Psoas muscle (tissue), 8 donors: Measurements from ENCODE around the gene DHX29. TPM values are rescaled to one million over a fixed set of nuclear protein-coding genes. Genes with fewer than 3 reads are reported as not detected.

Source experiments
- ATAC-seq, 4 donors: fragments of 200-7000 bp; cut with Tn5 transposase; one replicate each; pipeline ENCODE4 v1.9.1; 2020; ENCODE audit warnings: moderate library complexity in 3 of 4, mild to moderate bottlenecking in 2 of 4
- DNase-seq, 2 donors: peaks; one replicate each; pipeline ENCODE4 v3.0.0-alpha.2; 2020
- H3K27ac ChIP-seq: fragments of 200-600 bp; one replicate; pipeline ENCODE4 v1.8.0; 2022
- H3K27me3 ChIP-seq, 3 donors: fragments of 200-600 bp in 1 of 3; one replicate each; pipeline versions ENCODE4 v1.6.1 to v1.8.0; 2013 to 2022; ENCODE audit warnings: low read length in 2 of 3, mild to moderate bottlenecking in 2 of 3, moderate library complexity in 1 of 3; ENCODE audit not compliant: insufficient read depth in 3 of 3
- H3K36me3 ChIP-seq, 2 donors: fragments of 200-600 bp in 1 of 2; one replicate each; pipeline versions ENCODE4 v1.6.1 to v1.8.0; 2013 to 2022; ENCODE audit warnings: low read depth in 1 of 2, mild to moderate bottlenecking in 1 of 2, moderate library complexity in 1 of 2; ENCODE audit not compliant: insufficient read depth in 1 of 2
- H3K4me1 ChIP-seq: fragments of 200-600 bp; one replicate; pipeline ENCODE4 v1.8.0; 2022
- H3K4me3 ChIP-seq: fragments of 200-600 bp; one replicate; pipeline ENCODE4 v1.8.0; 2022; ENCODE audit warnings: mild to moderate bottlenecking
- H3K9me3 ChIP-seq: fragments of 200-600 bp; one replicate; pipeline ENCODE4 v1.8.0; 2022
- CTCF ChIP-seq: fragments of 200-600 bp; IDR thresholded peaks from one replicate; pipeline ENCODE4 v1.8.0; 2022; ENCODE audit warnings: antibody characterized with exemption
- WGBS, 3 donors: extraction: QIAGEN DNeasy Blood & Tissue Kit; methylation state at CpG; one replicate each; pipeline versions ENCODE4 v1.1.6 to v1.1.7; 2013; 5-methylcytosine and 5-hydroxymethylcytosine counted together
- intact Hi-C, 2 donors: fragments of 100-400 bp; cut with DNase I; formaldehyde crosslinking; loops; one replicate each; pipeline versions ENCODE4 v1.11.0 to v1.14.2; 2022
- polyA plus RNA-seq, 3 donors: library from polyadenylated mRNA; stranded (reverse); fragments of 200-250 nt; gene quantifications; one replicate each; pipeline ENCODE4 v1.2.3, GENCODE V29; 2013
- total RNA-seq, 4 donors: library from RNA; stranded (reverse); fragmentation: NEBNext Ultra II Directional in 2 of 4; extraction: Animal tissue kit (Norgen Biotek cat#: 25700) in 2 of 4; gene quantifications; one replicate each; pipeline versions ENCODE4 v1.2.1 to v1.2.4, GENCODE V29; 2021 to 2023
- donor health status: healthy with polysubstance abuse.
- donor health status: DM: no; HTN: no; CAD: no; lungs with moderate emphysema.
- donor health status: Bipolar disorder and iron deficiency.
- donor health status: healthy.
- donor health status: DM: yes; HTN: yes; CAD: no.
- donor health status: DM: no; HTN: no; CAD: no.
- donor health status: DM: no; HTN: no; CAD: no.
- donor health status: DM: yes; HTN: yes; CAD: no.

The DHX29 gene
- total and polyA plus RNA-seq, 7 donors: 16.1 to 47.7 (median 28.8) TPM

- 92 to 95% (median 93%) methylated on average over 4 of the region's 4 CpGs for WGBS, 3 donors
- Histone ChIP-seq H3K4me3 (no peak overlapping the region), H3K27ac (no peak overlapping the region), H3K36me3 (peaks cover 7 to 62% of the 10 kb centered on the region in 2 donors), H3K4me1 (no peaks in the 10 kb centered on the region), H3K27me3 (no peaks in the 10 kb centered on the region), H3K9me3 (no peaks in the 10 kb centered on the region)
- no peak for TF ChIP-seq CTCF
- ATAC-seq: no peak
- intact Hi-C loops: loop anchor here (5.0 to 10.0 kb wide), 2 partner anchors 42 to 940 kb away; no protein-coding TSS in a partner anchor
- no peak for DNase-seq
Measured at GRCh38 chr5:55254802-55255201, 52.7 kb downstream of the DHX29 start.

DNA sequence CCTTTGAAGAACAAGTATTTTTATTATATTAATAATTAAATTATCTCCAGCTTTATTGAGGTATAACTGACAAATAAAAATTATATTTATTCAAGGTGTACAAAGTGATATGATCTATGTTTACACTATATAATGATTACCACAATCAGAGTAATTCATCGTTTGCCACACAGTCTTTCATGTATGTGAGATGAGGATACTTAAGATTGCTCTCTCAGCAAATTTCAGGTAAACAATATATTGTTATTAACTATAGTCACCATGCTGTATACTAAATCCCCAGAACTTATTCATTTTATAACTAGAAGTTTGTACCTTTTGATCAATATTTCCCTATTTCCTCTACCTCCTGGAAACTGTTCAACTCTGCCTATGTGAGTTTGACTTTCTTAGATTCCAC is 57.4 kb downstream of the DHX29 start:
- peaks cover 0 to 2% (median 0%) of the 10 kb centered on the region in 3 donors for H3K27me3 ChIP-seq
- TF ChIP-seq CTCF: no peak
- no peak for ATAC-seq
- peaks cover 6 to 15% of the 10 kb centered on the region in 2 donors for H3K36me3 ChIP-seq
- intact Hi-C loops: loop anchor here in 1 of 2 donors (10.0 kb wide), 1 partner anchor 945 kb away; no protein-coding TSS in a partner anchor
- no peak overlapping the region for H3K27ac ChIP-seq
- peaks cover 17% of the 10 kb centered on the region for H3K9me3 ChIP-seq
- no peak for DNase-seq
- H3K4me3 ChIP-seq: no peak overlapping the region
- WGBS, 3 donors: 83 to 87% (median 85%) methylated on average over 1 of the region's 1 CpG
- no peaks in the 10 kb centered on the region for H3K4me1 ChIP-seq

DNA sequence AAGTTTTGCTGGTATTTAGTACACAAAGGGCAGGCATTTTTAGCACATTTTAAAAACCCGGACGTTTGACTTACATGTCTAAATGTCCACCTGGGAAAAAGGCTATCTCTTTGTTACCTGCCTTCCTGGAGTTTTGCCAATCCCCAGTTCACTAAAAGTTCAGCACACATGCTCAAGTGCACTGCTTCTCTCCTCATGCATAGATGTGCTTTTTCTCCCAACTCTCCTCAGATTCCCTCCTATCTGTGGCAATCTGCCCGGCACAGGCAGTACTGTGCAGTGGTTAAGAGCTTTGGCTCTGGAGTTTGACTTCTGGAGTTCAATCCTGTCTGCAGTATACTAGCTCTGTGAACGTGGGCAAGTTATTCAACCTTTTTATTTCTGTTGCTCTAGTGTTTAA is 65.7 kb downstream of the DHX29 start:
- no peak overlapping the region for H3K27ac ChIP-seq
- 61 to 63% (median 62%) methylated on average over 4 of the region's 4 CpGs for WGBS, 3 donors
- H3K4me3 ChIP-seq: no peak overlapping the region
- no peak for TF ChIP-seq CTCF
- H3K4me1 ChIP-seq: no peaks in the 10 kb centered on the region
- DNase-seq (no peak), ATAC-seq (no peak)
- peaks cover 0 to 31% (median 4%) of the 10 kb centered on the region in 3 donors for H3K27me3 ChIP-seq
- H3K9me3 ChIP-seq: no peaks in the 10 kb centered on the region
- intact Hi-C loops: no loop called here
- H3K36me3 ChIP-seq: no peaks in the 10 kb centered on the region

DNA sequence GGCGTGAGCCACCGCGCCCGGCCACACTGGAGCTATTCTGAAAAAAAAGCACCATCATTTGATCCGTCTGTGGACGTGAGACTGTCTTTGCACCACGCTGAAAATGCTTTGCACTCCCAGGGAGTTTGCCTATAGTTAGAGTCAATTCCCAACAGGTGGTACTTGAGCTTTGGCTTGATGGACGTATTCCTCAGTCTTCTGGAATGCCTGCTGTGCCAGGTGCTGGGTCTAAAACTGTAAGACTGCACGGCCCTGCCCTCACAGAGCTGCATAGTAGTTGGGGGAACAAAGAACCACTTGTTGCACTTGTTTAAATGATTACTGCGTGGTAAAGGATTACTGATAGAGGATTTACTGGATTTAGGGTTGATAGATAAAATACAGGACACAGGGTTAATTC is 70.7 kb downstream of the DHX29 start:
- no peaks in the 10 kb centered on the region for H3K9me3 ChIP-seq
- no peak for TF ChIP-seq CTCF
- intact Hi-C loops: loop anchor here in 1 of 2 donors (10.0 kb wide), 1 partner anchor 62 kb away; the partner anchor contains the start of gene CDC20B
- 27 to 37% (median 32%) methylated on average over 10 of the region's 10 CpGs for WGBS, 3 donors
- H3K27ac ChIP-seq: no peak overlapping the region
- DNase-seq (no peak), ATAC-seq (no peak)
- no peak overlapping the region for H3K4me3 ChIP-seq
- peaks cover 22% of the 10 kb centered on the region for H3K4me1 ChIP-seq
- no peaks in the 10 kb centered on the region for H3K36me3 ChIP-seq
- peaks cover 4 to 75% (median 29%) of the 10 kb centered on the region in 3 donors for H3K27me3 ChIP-seq

DNA sequence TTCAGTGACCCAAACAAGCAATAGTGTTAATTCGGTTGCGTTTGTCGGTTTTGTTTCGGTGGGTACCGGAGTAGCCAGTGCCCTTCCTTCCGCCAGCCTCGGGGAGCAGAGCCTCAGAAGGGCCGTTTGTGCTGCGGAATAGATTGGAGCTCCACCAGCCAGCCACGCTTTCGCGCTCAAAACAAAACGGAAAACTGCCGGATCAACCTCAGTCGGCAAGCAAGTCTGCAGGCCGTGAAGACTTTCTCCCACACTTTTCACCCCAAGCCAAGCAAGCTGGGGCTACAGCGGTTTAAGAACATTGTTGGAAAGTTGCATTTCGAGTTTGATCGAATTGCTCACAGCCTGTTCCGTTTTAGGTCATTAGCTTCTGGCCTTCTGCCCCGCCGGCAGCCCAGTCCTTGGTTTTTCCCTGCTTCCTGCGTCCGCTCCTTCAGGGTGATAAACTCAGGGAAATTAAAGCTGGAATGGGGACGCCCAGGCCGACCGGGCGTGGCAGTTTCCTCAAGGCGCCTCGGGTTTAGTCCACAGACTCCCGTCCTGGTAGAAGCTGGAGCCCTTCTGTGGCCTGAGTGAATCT is 73.3 kb downstream of the DHX29 start:
- H3K27me3 ChIP-seq: peaks cover 4 to 90% (median 46%) of the 10 kb centered on the region in 3 donors
- no peak for TF ChIP-seq CTCF
- no peak overlapping the region for H3K27ac ChIP-seq
- no peaks in the 10 kb centered on the region for H3K36me3 ChIP-seq
- H3K4me1 ChIP-seq: peaks cover 22% of the 10 kb centered on the region
- intact Hi-C loops: loop anchor here in 1 of 2 donors (10.0 kb wide), 1 partner anchor 59 kb away; the partner anchor contains the start of gene CDC20B
- no peaks in the 10 kb centered on the region for H3K9me3 ChIP-seq
- peak overlapping the region; percentile 72 for H3K4me3 ChIP-seq
- DNase-seq (no peak), ATAC-seq (peak in 1 of 4 donors; percentile 26)
- 11 to 14% (median 13%) methylated on average over 31 of the region's 31 CpGs for WGBS, 3 donors
